HG03135 (cell line): ENCODE results near the gene ZNF423.

Experiments
- ATAC-seq: cut with Tn5 transposase; IDR thresholded peaks from one replicate; pipeline ENCODE4 v1.9.1; 2021; ENCODE audit warnings: mild to moderate bottlenecking, moderate library complexity; ENCODE audit not compliant: unreplicated experiment

Gene ZNF423

GRCh38 chr16:49849754-49850108 is 6.2 kb downstream of the ZNF423 start:
- ATAC-seq = no peak

- no peak for ATAC-seq
These were observed 6.7 kb downstream of the ZNF423 start for GRCh38 chr16:49849037-49849753.

GRCh38 chr16:49848530-49848929 is 7.4 kb downstream of the ZNF423 start:
- no peak for ATAC-seq

GRCh38 chr16:49846800-49847199 is 9.1 kb downstream of the ZNF423 start:
- no peak for ATAC-seq

GRCh38 chr16:49844359-49844758 is 11.6 kb downstream of the ZNF423 start:
- no peak for ATAC-seq

GRCh38 chr16:49843758-49844157 is 12.2 kb downstream of the ZNF423 start:
- ATAC-seq = no peak

- no peak for ATAC-seq
These were observed 12.9 kb downstream of the ZNF423 start for GRCh38 chr16:49842972-49843371.

GRCh38 chr16:49839017-49839825 is 16.7 kb downstream of the ZNF423 start:
- no peak for ATAC-seq

- ATAC-seq = no peak
These were observed 17.4 kb downstream of the ZNF423 start for GRCh38 chr16:49838441-49839016.

GRCh38 chr16:49837688-49838410 is 18.1 kb downstream of the ZNF423 start:
- ATAC-seq = no peak

- no peak for ATAC-seq
These were observed 19.2 kb downstream of the ZNF423 start for GRCh38 chr16:49836668-49837067.

- no peak for ATAC-seq
These were observed 19.7 kb downstream of the ZNF423 start for GRCh38 chr16:49836218-49836617.

GRCh38 chr16:49835161-49835777 is 20.6 kb downstream of the ZNF423 start:
- no peak for ATAC-seq

- ATAC-seq = no peak
These were observed 21.3 kb downstream of the ZNF423 start for GRCh38 chr16:49834531-49835151.

- no peak for ATAC-seq
These were observed 21.9 kb downstream of the ZNF423 start for GRCh38 chr16:49833796-49834530.

- no peak for ATAC-seq
These were observed 22.8 kb downstream of the ZNF423 start for GRCh38 chr16:49833085-49833484.

- ATAC-seq = no peak
These were observed 23.7 kb downstream of the ZNF423 start for GRCh38 chr16:49832177-49832576.

- ATAC-seq = no peak
These were observed 25.0 kb downstream of the ZNF423 start for GRCh38 chr16:49830873-49831272.

- no peak for ATAC-seq
These were observed 27.2 kb downstream of the ZNF423 start for GRCh38 chr16:49828533-49829267.
